Kidney (tissue), 14 donors: Measurements from ENCODE around the gene ENTR1. TPM values are rescaled to one million over a fixed set of nuclear protein-coding genes. Genes with fewer than 3 reads are reported as not detected.

ENCODE experiments used
- DNase-seq, 5 donors: peaks; one replicate each; pipeline ENCODE4 v3.0.0-alpha.2; 2013 to 2020
- FAIRE-seq: peaks from 2 replicates; lab custom pipeline; 2012; peaks lifted over from hg19 to GRCh38; lab: Jason Lieb, UNC
- H3K27ac ChIP-seq, 2 donors: one replicate each; pipeline ENCODE4 v1.7.0; 2013; ENCODE audit warnings: low read depth in 2 of 2, low read length in 2 of 2, inconsistent platforms in 1 of 2
- H3K27me3 ChIP-seq: one replicate; pipeline ENCODE4 v1.7.1; 2013; ENCODE audit warnings: low read length, inconsistent platforms; ENCODE audit not compliant: control insufficient read depth, insufficient read depth
- H3K36me3 ChIP-seq, 3 donors: one replicate each; pipeline versions ENCODE4 v1.7.0 to v1.7.1; 2013; ENCODE audit warnings: low read length in 3 of 3, control low read depth in 1 of 3, inconsistent platforms in 1 of 3; ENCODE audit not compliant: insufficient read depth in 3 of 3, control insufficient read depth in 2 of 3
- H3K4me1 ChIP-seq, 3 donors: one replicate each; pipeline versions ENCODE4 v1.7.0 to v1.7.1; 2013; ENCODE audit warnings: low read length in 3 of 3, inconsistent platforms in 1 of 3, low read depth in 1 of 3; ENCODE audit not compliant: control insufficient read depth in 2 of 3, insufficient read depth in 2 of 3
- H3K4me3 ChIP-seq, 3 donors: one replicate each; pipeline versions ENCODE4 v1.7.0 to v1.8.1; 2013; ENCODE audit warnings: low read length in 3 of 3, control low read depth in 1 of 3, inconsistent platforms in 1 of 3
- H3K9ac ChIP-seq, 3 donors: one replicate each; pipeline versions ENCODE4 v1.7.0 to v1.7.1; 2013; ENCODE audit warnings: low read length in 3 of 3, control low read depth in 1 of 3, inconsistent platforms in 1 of 3
- H3K9me3 ChIP-seq, 3 donors: one replicate each; pipeline versions ENCODE4 v1.7.0 to v1.7.1; 2013; ENCODE audit warnings: low read length in 3 of 3, control low read depth in 1 of 3, inconsistent platforms in 1 of 3; ENCODE audit not compliant: control insufficient read depth in 2 of 3, insufficient read depth in 1 of 3
- CTCF ChIP-seq: IDR thresholded peaks from 3 replicates; pipeline ENCODE4 v1.5.1; 2012; ENCODE audit warnings: mild to moderate bottlenecking, moderate library complexity, borderline replicate concordance; ENCODE audit not compliant: insufficient read depth; ENCODE audit errors: extremely low read depth
- intact Hi-C: fragments of 100-400 bp; cut with DNase I; formaldehyde crosslinking; loops from one replicate; pipeline ENCODE4 v1.11.1; 2022
- polyA plus RNA-seq: library from polyadenylated mRNA; stranded (reverse); fragments of 350-450 nt; fragmentation: Illumina TruSeq; extraction: RNeasy Lipid Tissue Mini Kit (QIAGEN cat#74804); gene quantifications from one replicate; pipeline ENCODE4 v1.2.3, GENCODE V29; 2014; ENCODE audit warnings: low read depth, low replicate concordance; ENCODE audit not compliant: insufficient read depth
- total RNA-seq: library from RNA; stranded (reverse); fragmentation: NEBNext Ultra II Directional; extraction: Animal tissue kit (Norgen Biotek cat#: 25700); gene quantifications from one replicate; pipeline ENCODE4 v1.2.1, GENCODE V29; 2021
- donor health status: control.
- donor health status: control.
- donor health status: control.
- donor health status: control.
- donor health status: control.
- donor health status: DM: yes; HTN: yes; CAD: no.
- donor health status: Normal renal cell carcinoma (clear cell type).

Gene ENTR1
- total and polyA plus RNA-seq, 2 donors from 2014 or later = 25.9 to 36.2 TPM

- Histone ChIP-seq H3K27ac (peak overlapping the region in 1 of 2 donors; percentile 43), H3K4me1 (peaks cover 0 to 14% (median 4%) of the 10 kb centered on the region in 3 donors), H3K36me3 (peaks cover 0 to 22% (median 13%) of the 10 kb centered on the region in 3 donors), H3K27me3 (no peaks in the 10 kb centered on the region), H3K9me3 (no peaks in the 10 kb centered on the region), H3K4me3 (peak overlapping the region; percentile 38 to 84 (median 64)), H3K9ac (peak overlapping the region; percentile 44 to 63 (median 52))
- FAIRE-seq = no peak
- peak in 2 of 5 donors; percentile 35 to 67 for DNase-seq
- intact Hi-C loops = no loop called here
- no peak for TF ChIP-seq CTCF
Measured at GRCh38 chr9:136399176-136400037, 11.0 kb downstream of the ENTR1 start.

- FAIRE-seq (no peak), DNase-seq (no peak)
- Histone ChIP-seq H3K4me3 (no peak overlapping the region), H3K27me3 (no peaks in the 10 kb centered on the region), H3K27ac (no peak overlapping the region), H3K9me3 (no peaks in the 10 kb centered on the region), H3K4me1 (peaks cover 0 to 14% (median 4%) of the 10 kb centered on the region in 3 donors), H3K36me3 (peaks cover 0 to 30% (median 14%) of the 10 kb centered on the region in 3 donors), H3K9ac (no peak overlapping the region)
- intact Hi-C loops = no loop called here
- TF ChIP-seq CTCF = no peak
Measured at GRCh38 chr9:136398286-136398685, 12.1 kb downstream of the ENTR1 start.

GRCh38 chr9:136397643-136398042 is 12.8 kb downstream of the ENTR1 start:
- Histone ChIP-seq H3K9me3 (no peaks in the 10 kb centered on the region), H3K4me1 (peaks cover 0 to 14% (median 4%) of the 10 kb centered on the region in 3 donors), H3K27me3 (no peaks in the 10 kb centered on the region), H3K27ac (no peak overlapping the region), H3K9ac (no peak overlapping the region), H3K36me3 (peaks cover 0 to 30% (median 17%) of the 10 kb centered on the region in 3 donors), H3K4me3 (no peak overlapping the region)
- TF ChIP-seq CTCF = no peak
- no peak for FAIRE-seq
- DNase-seq = no peak
- intact Hi-C loops = no loop called here
